Upper lobe of left lung (tissue), 6 donors: ENCODE results near the gene ERFE. TPM values are rescaled to one million over a fixed set of nuclear protein-coding genes. Genes with fewer than 3 reads are reported as not detected.
"Not testable (repeated sequence)": the region's sequence is repeated elsewhere in the genome, so short reads cannot be mapped to it uniquely, and the experiment has no call there.

Experiments
- ATAC-seq, 2 donors: fragments of 200-7000 bp; cut with Tn5 transposase; one replicate each; pipeline ENCODE4 v1.9.1; 2022; ENCODE audit warnings: mild to moderate bottlenecking in 2 of 2, moderate library complexity in 2 of 2; ENCODE audit not compliant: low FRiP score in 2 of 2
- DNase-seq, 2 donors: peaks; one replicate each; pipeline ENCODE4 v3.0.0-alpha.2; 2019 to 2020
- H3K27ac ChIP-seq, 4 donors: fragments of 200-600 bp; sonication (generic); one replicate each; pipeline ENCODE4 v1.5.1; 2016 to 2019
- H3K27me3 ChIP-seq, 4 donors: fragments of 200-600 bp; sonication (generic); one replicate each; pipeline ENCODE4 v1.5.1; 2017 to 2019
- H3K36me3 ChIP-seq, 4 donors: fragments of 200-600 bp; sonication (generic); one replicate each; pipeline ENCODE4 v1.5.1; 2016 to 2019
- H3K4me1 ChIP-seq, 4 donors: fragments of 200-600 bp; sonication (generic); one replicate each; pipeline ENCODE4 v1.5.1; 2018 to 2019
- H3K4me3 ChIP-seq, 4 donors: fragments of 200-600 bp; sonication (generic); one replicate each; pipeline ENCODE4 v1.5.1; 2017 to 2019; ENCODE audit warnings: mild to moderate bottlenecking in 2 of 4, moderate library complexity in 1 of 4
- H3K9me3 ChIP-seq, 4 donors: fragments of 200-600 bp; sonication (generic); one replicate each; pipeline ENCODE4 v1.5.1; 2018 to 2019
- CTCF ChIP-seq, 6 experiments: fragments of 450-650 bp in 4 of 6; fragments of 200-600 bp in 2 of 6; sonication (generic) in 2 of 6; IDR thresholded peaks; one replicate each; pipeline ENCODE4 v1.5.1; 2016 to 2019; ENCODE audit warnings: antibody characterized with exemption in 6 of 6
- EP300 ChIP-seq, 4 donors: sonication (generic); formaldehyde crosslinking; IDR thresholded peaks; one replicate each; pipeline ENCODE4 v1.5.1; 2017; ENCODE audit warnings: antibody characterized with exemption in 4 of 4, control low read depth in 2 of 4
- POLR2A ChIP-seq, 4 donors: fragments of 450-650 bp; IDR thresholded peaks; one replicate each; pipeline ENCODE4 v1.5.1; 2016 to 2017; ENCODE audit warnings: antibody characterized with exemption in 4 of 4, mild to moderate bottlenecking in 2 of 4
- POLR2AphosphoS5 ChIP-seq, 2 donors: sonication (generic); formaldehyde crosslinking; IDR thresholded peaks; one replicate each; pipeline ENCODE4 v1.5.1; 2017; ENCODE audit warnings: antibody characterized with exemption in 2 of 2
- WGBS, 2 donors: methylation state at CpG; one replicate each; pipeline ENCODE4 v1.1.5; 2017 to 2018; 5-methylcytosine and 5-hydroxymethylcytosine counted together
- total RNA-seq, 6 donors: library from RNA; depleted of rRNA in 4 of 6; stranded (reverse); fragments of >200 nt in 4 of 6; gene quantifications; one replicate each; pipeline versions ENCODE4 v1.1.0 to v1.2.1, GENCODE V29; 2016 to 2021
- donor health status: DM: no; HTN: no; CAD: no; lungs with moderate emphysema.
- donor health status: DM: no; HTN: yes; CAD: no; lungs with severe emphysema.

The ERFE gene
- total RNA-seq, 6 donors from 2014 or later, result 0.30 to 1.1 (median 0.43) TPM; not detected in 3

GRCh38 chr2:238169708-238170251 lies 11.0 kb downstream of the ERFE start:
- ATAC-seq, result peak in 1 of 2 donors; percentile 69
- TF ChIP-seq POLR2AphosphoS5 (IDR thresholded peaks at IDR 0.05) (no peak), EP300 (IDR thresholded peaks at IDR 0.05) (no peak), CTCF (IDR thresholded peaks at IDR 0.05) (no peak), POLR2A (IDR thresholded peaks at IDR 0.05) (no peak)
- Histone ChIP-seq H3K27me3 (no peaks in the 10 kb centered on the region), H3K9me3 (no peaks in the 10 kb centered on the region), H3K4me1 (peaks cover 10 to 17% (median 14%) of the 10 kb centered on the region in 4 donors), H3K4me3 (no peak overlapping the region), H3K27ac (peak overlapping the region in 2 of 4 donors; percentile 8 to 51), H3K36me3 (peaks cover 9 to 70% (median 56%) of the 10 kb centered on the region in 4 donors)
- peak in 1 of 2 donors; percentile 40 for DNase-seq
- 68 to 82% methylated on average over 5 of the region's 5 CpGs for WGBS, 2 donors

GRCh38 chr2:238170386-238171071 lies 11.8 kb downstream of the ERFE start:
- 81 to 89% methylated on average over 14 to 21 of the region's 21 CpGs for WGBS, 2 donors
- Histone ChIP-seq H3K4me1 (peaks cover 10 to 20% (median 14%) of the 10 kb centered on the region in 4 donors), H3K27me3 (no peaks in the 10 kb centered on the region), H3K27ac (no peak overlapping the region), H3K9me3 (no peaks in the 10 kb centered on the region), H3K36me3 (peaks cover 9 to 75% (median 58%) of the 10 kb centered on the region in 4 donors), H3K4me3 (no peak overlapping the region)
- DNase-seq (peak in 1 of 2 donors; percentile 87), ATAC-seq (no peak)
- no peak for TF ChIP-seq EP300 (IDR thresholded peaks at IDR 0.05)
- no peak for TF ChIP-seq CTCF (IDR thresholded peaks at IDR 0.05)
- TF ChIP-seq POLR2AphosphoS5 (IDR thresholded peaks at IDR 0.05), result no peak
- no peak for TF ChIP-seq POLR2A (IDR thresholded peaks at IDR 0.05)

- H3K9me3 ChIP-seq, H3K27me3 ChIP-seq, H3K27ac ChIP-seq, DNase-seq, H3K4me3 ChIP-seq, ATAC-seq: not testable (repeated sequence)
- Histone ChIP-seq H3K4me1 (peaks cover 10 to 20% (median 14%) of the 10 kb centered on the region in 4 donors), H3K36me3 (peaks cover 9 to 79% (median 58%) of the 10 kb centered on the region in 4 donors)
- WGBS, 2 donors, result 71 to 77% methylated on average over 5 of the region's 5 CpGs
Measured at GRCh38 chr2:238171072-238171431, 12.3 kb downstream of the ERFE start.

GRCh38 chr2:238171575-238172187 lies 12.9 kb downstream of the ERFE start:
- H3K4me1 ChIP-seq, result peaks cover 10 to 20% (median 14%) of the 10 kb centered on the region in 4 donors
- H3K36me3 ChIP-seq, result peaks cover 9 to 84% (median 60%) of the 10 kb centered on the region in 4 donors
- WGBS, 2 donors, result 90 to 93% methylated on average over 9 of the region's 9 CpGs
- no peak for TF ChIP-seq CTCF (IDR thresholded peaks at IDR 0.05)
- TF ChIP-seq EP300 (IDR thresholded peaks at IDR 0.05), result no peak
- no peak for TF ChIP-seq POLR2AphosphoS5 (IDR thresholded peaks at IDR 0.05)
- no peak for TF ChIP-seq POLR2A (IDR thresholded peaks at IDR 0.05)
- no peak overlapping the region for H3K4me3 ChIP-seq
- DNase-seq, result no peak
- no peaks in the 10 kb centered on the region for H3K9me3 ChIP-seq
- H3K27me3 ChIP-seq, result no peaks in the 10 kb centered on the region
- ATAC-seq, result no peak
- H3K27ac ChIP-seq, result no peak overlapping the region

GRCh38 chr2:238172439-238172838 lies 13.7 kb downstream of the ERFE start:
- H3K4me1 ChIP-seq, result peaks cover 10 to 20% (median 14%) of the 10 kb centered on the region in 4 donors
- no peak for DNase-seq

More at GRCh38 chr2:238172439-238172838, 13.7 kb downstream of the ERFE start:
- Histone ChIP-seq H3K27me3 (no peaks in the 10 kb centered on the region), H3K27ac (no peak overlapping the region), H3K9me3 (no peaks in the 10 kb centered on the region), H3K36me3 (peaks cover 9 to 92% (median 63%) of the 10 kb centered on the region in 4 donors), H3K4me3 (no peak overlapping the region)
- ATAC-seq, result no peak
- no peak for TF ChIP-seq POLR2A (IDR thresholded peaks at IDR 0.05)
- no peak for TF ChIP-seq POLR2AphosphoS5 (IDR thresholded peaks at IDR 0.05)
- TF ChIP-seq CTCF (IDR thresholded peaks at IDR 0.05), result no peak
- TF ChIP-seq EP300 (IDR thresholded peaks at IDR 0.05), result no peak
- WGBS, 2 donors, result 88 to 91% methylated on average over 14 of the region's 14 CpGs
